ENCODE results near the gene SEC24D. TPM values are rescaled to one million over a fixed set of nuclear protein-coding genes. Genes with fewer than 3 reads are reported as not detected.

SEC24D gene
- total and polyA plus RNA-seq, 2 experiments from 2014 or later = 37.6 to 94.8 TPM

GRCh38 chr4:118714682-118715081, 121.2 kb downstream of the SEC24D start:
- Histone ChIP-seq H3K4me1 (ENCODE audit: insufficient read depth) (no peaks in the 10 kb centered on the region), H3K4me2 (no peak overlapping the region), H4K20me1 (replicated peaks; ENCODE audit: insufficient read depth) (no peaks in the 10 kb centered on the region), H3K27me3 (ENCODE audit: insufficient read depth) (no peaks in the 10 kb centered on the region), H3K36me3 (ENCODE audit: insufficient read depth) (peaks cover 10% of the 10 kb centered on the region; the same call in 1 of the 2 replicates), H3K9me2 (ENCODE audit: insufficient read depth) (no peaks in the 10 kb centered on the region), H2AFZ (no peak overlapping the region), H3F3A (replicated peaks; ENCODE audit: low read depth) (no peaks in the 10 kb centered on the region), H3K79me2 (replicated peaks; ENCODE audit: insufficient read depth) (no peaks in the 10 kb centered on the region), H3K4me3 (no peak overlapping the region), H3K27ac (ENCODE audit: low read depth) (no peak overlapping the region)
- Mint-ChIP-seq H3K27me3 (ENCODE audit: insufficient read depth, low read depth, poor library complexity) (no peaks in the 10 kb centered on the region), H3K4me3 (no peak overlapping the region), H3K9me3 (no peaks in the 10 kb centered on the region), H3K36me3 (ENCODE audit: low read depth) (peaks cover 11% of the 10 kb centered on the region), H3K4me1 (no peaks in the 10 kb centered on the region), H3K27ac (no peak overlapping the region)
- no peak for ATAC-seq
- no peak for DNase-seq (ENCODE audit: low spot score)
- TF ChIP-seq ZNF331 (CRISPR knock-in tag; IDR thresholded peaks at IDR 0.05; ENCODE audit: low read depth) (no peak), STAT1 (IDR thresholded peaks at IDR 0.05; ENCODE audit: unreplicated experiment) (no peak)

GRCh38 chr4:118712872-118713271, 123.1 kb downstream of the SEC24D start:
- Mint-ChIP-seq H3K36me3 (ENCODE audit: low read depth) (peaks cover 11% of the 10 kb centered on the region), H3K27me3 (ENCODE audit: insufficient read depth, low read depth, poor library complexity) (peaks cover under 1% of the 10 kb centered on the region), H3K4me3 (no peak overlapping the region), H3K27ac (no peak overlapping the region), H3K4me1 (no peaks in the 10 kb centered on the region), H3K9me3 (no peaks in the 10 kb centered on the region)
- Histone ChIP-seq H3K9me2 (ENCODE audit: insufficient read depth) (no peaks in the 10 kb centered on the region), H3K4me3 (no peak overlapping the region), H3K27me3 (ENCODE audit: insufficient read depth) (no peaks in the 10 kb centered on the region), H4K20me1 (replicated peaks; ENCODE audit: insufficient read depth) (no peaks in the 10 kb centered on the region), H3F3A (replicated peaks; ENCODE audit: low read depth) (no peaks in the 10 kb centered on the region), H3K4me1 (ENCODE audit: insufficient read depth) (no peaks in the 10 kb centered on the region), H3K4me2 (no peak overlapping the region), H3K79me2 (replicated peaks; ENCODE audit: insufficient read depth) (no peaks in the 10 kb centered on the region), H3K27ac (ENCODE audit: low read depth) (no peak overlapping the region), H2AFZ (no peak overlapping the region), H3K36me3 (ENCODE audit: insufficient read depth) (peaks cover 10% of the 10 kb centered on the region; the same call in 1 of the 2 replicates)
- ATAC-seq = no peak
- no peak for DNase-seq (ENCODE audit: low spot score)
- TF ChIP-seq CTCF (conservative IDR thresholded peaks at IDR 0.05; ENCODE audit: low read depth in 2 of 2) (no peak), POLR2AphosphoS5 (IDR thresholded peaks at IDR 0.05; ENCODE audit: low read depth) (no peak), CREB1 (CRISPR knock-in tag; IDR thresholded peaks at IDR 0.05; ENCODE audit: low read depth) (no peak), NANOG (IDR thresholded peaks at IDR 0.05; ENCODE audit: borderline replicate concordance) (no peak), ZNF462 (CRISPR knock-in tag; IDR thresholded peaks at IDR 0.05) (no peak), EZH2phosphoT487 (IDR thresholded peaks at IDR 0.05; ENCODE audit: unreplicated experiment) (no peak), EZH2 (IDR thresholded peaks at IDR 0.05; ENCODE audit: low read depth, unreplicated experiment) (no peak), REST (IDR thresholded peaks at IDR 0.05; ENCODE audit: unreplicated experiment) (no peak)
